ENCODE results near the gene NMNAT2. TPM values are rescaled to one million over a fixed set of nuclear protein-coding genes. Genes with fewer than 3 reads are reported as not detected.

The NMNAT2 gene
- total RNA-seq, 2 experiments from 2014 or later, result not detected

- intact Hi-C loops (cut with micrococcal nuclease; ENCODE audit: unreplicated experiment), result no loop called here
- H3K4me2 ChIP-seq (ENCODE audit: low read length), result no peak overlapping the region
- POLR2A ChIA-PET, result no interaction called here
These were observed 168.2 kb downstream of the NMNAT2 start for GRCh38 chr1:183249941-183250452.

GRCh38 chr1:183248989-183249691 lies 169.0 kb downstream of the NMNAT2 start:
- POLR2A ChIA-PET, result interaction anchor here (0.7 kb wide), 1 partner anchor 269 kb away, joined by 4 read pairs; no protein-coding TSS in a partner anchor
- Histone ChIP-seq H3K9me2 (ENCODE audit: insufficient read depth, low read length) (no peaks in the 10 kb centered on the region), H3K4me2 (ENCODE audit: low read length) (no peak overlapping the region), H3K4me1 (ENCODE audit: insufficient read depth, low read length, poor library complexity, severe bottlenecking) (no peaks in the 10 kb centered on the region), H4K20me1 (ENCODE audit: insufficient read depth, low read length) (no peaks in the 10 kb centered on the region), H3K4me3 (ENCODE audit: low read depth, low read length, poor library complexity, severe bottlenecking) (no peak overlapping the region), H3K27ac (ENCODE audit: low read depth, low read length, poor library complexity, severe bottlenecking) (no peak overlapping the region), H2AFZ (ENCODE audit: low read length) (no peak overlapping the region), H3K79me2 (ENCODE audit: insufficient read depth, low read depth, low read length) (no peaks in the 10 kb centered on the region), H3K9me3 (ENCODE audit: low read length) (no peaks in the 10 kb centered on the region), H3K36me3 (ENCODE audit: insufficient read depth, low read length) (no peaks in the 10 kb centered on the region)
- TF ChIP-seq EZH2phosphoT487 (IDR thresholded peaks at IDR 0.05; ENCODE audit: borderline replicate concordance, low read depth, low read length) (no peak), CTCF (conservative IDR thresholded peaks at IDR 0.05; ENCODE audit: low read length) (no peak)
- DNase-seq (ENCODE audit: low spot score), result no peak
- no TSS peak for BruUV-seq (replicated peaks)
- intact Hi-C loops (cut with micrococcal nuclease; ENCODE audit: unreplicated experiment), result no loop called here
- CTCF ChIA-PET (ENCODE audit: unreplicated experiment), result no interaction called here

More at GRCh38 chr1:183249941-183250452, 168.2 kb downstream of the NMNAT2 start:
- Histone ChIP-seq H3K9me3 (ENCODE audit: low read length) (peaks cover 2% of the 10 kb centered on the region; the same call in 1 of the 2 replicates), H3K79me2 (ENCODE audit: insufficient read depth, low read depth, low read length) (no peaks in the 10 kb centered on the region), H3K4me1 (ENCODE audit: insufficient read depth, low read length, poor library complexity, severe bottlenecking) (no peaks in the 10 kb centered on the region), H2AFZ (ENCODE audit: low read length) (no peak overlapping the region), H3K27ac (ENCODE audit: low read depth, low read length, poor library complexity, severe bottlenecking) (no peak overlapping the region), H3K4me3 (ENCODE audit: low read depth, low read length, poor library complexity, severe bottlenecking) (no peak overlapping the region), H3K9me2 (ENCODE audit: insufficient read depth, low read length) (no peaks in the 10 kb centered on the region), H4K20me1 (ENCODE audit: insufficient read depth, low read length) (no peaks in the 10 kb centered on the region), H3K36me3 (ENCODE audit: insufficient read depth, low read length) (no peaks in the 10 kb centered on the region)
- TF ChIP-seq CTCF (conservative IDR thresholded peaks at IDR 0.05; ENCODE audit: low read length) (no peak), EZH2phosphoT487 (IDR thresholded peaks at IDR 0.05; ENCODE audit: borderline replicate concordance, low read depth, low read length) (no peak)
- CTCF ChIA-PET (ENCODE audit: unreplicated experiment), result no interaction called here
- no peak for DNase-seq (ENCODE audit: low spot score)
- BruUV-seq (replicated peaks), result no TSS peak

GRCh38 chr1:183247931-183248330 lies 170.2 kb downstream of the NMNAT2 start:
- H2AFZ ChIP-seq (ENCODE audit: low read length), result no peak overlapping the region
- DNase-seq (ENCODE audit: low spot score), result no peak
- no peaks in the 10 kb centered on the region for H3K4me1 ChIP-seq (ENCODE audit: insufficient read depth, low read length, poor library complexity, severe bottlenecking)
- H3K4me2 ChIP-seq (ENCODE audit: low read length), result no peak overlapping the region
- H3K36me3 ChIP-seq (ENCODE audit: insufficient read depth, low read length), result no peaks in the 10 kb centered on the region
- no peak overlapping the region for H3K4me3 ChIP-seq (ENCODE audit: low read depth, low read length, poor library complexity, severe bottlenecking)
- TF ChIP-seq EZH2phosphoT487 (IDR thresholded peaks at IDR 0.05; ENCODE audit: borderline replicate concordance, low read depth, low read length) (no peak), CTCF (conservative IDR thresholded peaks at IDR 0.05; ENCODE audit: low read length) (no peak)
- no peaks in the 10 kb centered on the region for H3K9me3 ChIP-seq (ENCODE audit: low read length)
- no TSS peak for BruUV-seq (replicated peaks)
- ChIA-PET POLR2A (interaction anchor here (0.5 to 1.3 kb wide), 4 partner anchors 19 to 427 kb away, joined by 3 to 9 read pairs (median 4); no protein-coding TSS in a partner anchor), CTCF (ENCODE audit: unreplicated experiment) (no interaction called here)
- no peak overlapping the region for H3K27ac ChIP-seq (ENCODE audit: low read depth, low read length, poor library complexity, severe bottlenecking)
- no peaks in the 10 kb centered on the region for H3K9me2 ChIP-seq (ENCODE audit: insufficient read depth, low read length)
- H3K79me2 ChIP-seq (ENCODE audit: insufficient read depth, low read depth, low read length), result no peaks in the 10 kb centered on the region
- H4K20me1 ChIP-seq (ENCODE audit: insufficient read depth, low read length), result no peaks in the 10 kb centered on the region
- intact Hi-C loops (cut with micrococcal nuclease; ENCODE audit: unreplicated experiment), result no loop called here

Measured in OCI-LY7 (cell line).